GM19452 (cell line): ENCODE data around the gene CTDP1.

Experiments
- ATAC-seq: cut with Tn5 transposase; IDR thresholded peaks from one replicate; pipeline ENCODE4 v1.9.1; 2021; ENCODE audit not compliant: unreplicated experiment

CTDP1 gene

GRCh38 chr18:79792096-79792987 is 112.7 kb downstream of the CTDP1 start:
- ATAC-seq = no peak

GRCh38 chr18:79792988-79793355 is 113.4 kb downstream of the CTDP1 start:
- ATAC-seq = no peak

- no peak for ATAC-seq
Measured at GRCh38 chr18:79794846-79795245, 115.2 kb downstream of the CTDP1 start.

- no peak for ATAC-seq
Measured at GRCh38 chr18:79795446-79795845, 115.8 kb downstream of the CTDP1 start.

- ATAC-seq = no peak
Measured at GRCh38 chr18:79796016-79796415, 116.4 kb downstream of the CTDP1 start.

- ATAC-seq = no peak
Measured at GRCh38 chr18:79796531-79797405, 117.2 kb downstream of the CTDP1 start.

GRCh38 chr18:79797518-79798345 is 118.1 kb downstream of the CTDP1 start, which contains the start of gene KCNG2:
KCNG2 (plus strand) TSS chr18:79797938; CDS start chr18:79863668, 65,730 bp downstream.
- ATAC-seq = no peak

GRCh38 chr18:79798346-79798998 is 118.9 kb downstream of the CTDP1 start:
- ATAC-seq = no peak

- no peak for ATAC-seq
Measured at GRCh38 chr18:79798999-79799370, 119.4 kb downstream of the CTDP1 start.

- no peak for ATAC-seq
Measured at GRCh38 chr18:79799619-79800370, 120.2 kb downstream of the CTDP1 start.

- no peak for ATAC-seq
Measured at GRCh38 chr18:79800371-79801180, 121.0 kb downstream of the CTDP1 start.

GRCh38 chr18:79801217-79801616 is 121.6 kb downstream of the CTDP1 start:
- no peak for ATAC-seq

GRCh38 chr18:79801641-79802040 is 122.0 kb downstream of the CTDP1 start:
- no peak for ATAC-seq

- ATAC-seq = no peak
Measured at GRCh38 chr18:79802298-79802697, 122.7 kb downstream of the CTDP1 start.

- no peak for ATAC-seq
Measured at GRCh38 chr18:79803611-79804051, 124.0 kb downstream of the CTDP1 start.
